Stimulated activated memory B cell treated with anti-CD40 and anti-IgM and Interleukin-4, amounts not matched to agents 10 μg/mL and 1 μg/mL and 100 μg/mL, for 72 hours (primary cell): ENCODE data around the gene FAM240A.

Experiments
- ATAC-seq: fragments of 150-1000 bp; cut with Tn5 transposase; 2 replicates; pipeline ENCODE4 v1.10.0; 2021
- H3K27ac Mint-ChIP-seq: one replicate; pipeline ENCODE4 v1.8.0; 2022; ENCODE audit warnings: mild to moderate bottlenecking, mixed read lengths
- H3K27me3 Mint-ChIP-seq: one replicate; pipeline ENCODE4 v1.8.0; 2022; ENCODE audit warnings: mixed read lengths
- H3K36me3 Mint-ChIP-seq: one replicate; pipeline ENCODE4 v1.8.0; 2022; ENCODE audit warnings: mixed read lengths
- H3K4me1 Mint-ChIP-seq: one replicate; pipeline ENCODE4 v1.8.0; 2022; ENCODE audit warnings: mixed read lengths
- H3K4me3 Mint-ChIP-seq: one replicate; pipeline ENCODE4 v1.8.0; 2022; ENCODE audit warnings: mild to moderate bottlenecking, moderate library complexity, mixed read lengths
- H3K9me3 Mint-ChIP-seq: one replicate; pipeline ENCODE4 v1.8.0; 2022; ENCODE audit warnings: mixed read lengths

The FAM240A gene

DNA sequence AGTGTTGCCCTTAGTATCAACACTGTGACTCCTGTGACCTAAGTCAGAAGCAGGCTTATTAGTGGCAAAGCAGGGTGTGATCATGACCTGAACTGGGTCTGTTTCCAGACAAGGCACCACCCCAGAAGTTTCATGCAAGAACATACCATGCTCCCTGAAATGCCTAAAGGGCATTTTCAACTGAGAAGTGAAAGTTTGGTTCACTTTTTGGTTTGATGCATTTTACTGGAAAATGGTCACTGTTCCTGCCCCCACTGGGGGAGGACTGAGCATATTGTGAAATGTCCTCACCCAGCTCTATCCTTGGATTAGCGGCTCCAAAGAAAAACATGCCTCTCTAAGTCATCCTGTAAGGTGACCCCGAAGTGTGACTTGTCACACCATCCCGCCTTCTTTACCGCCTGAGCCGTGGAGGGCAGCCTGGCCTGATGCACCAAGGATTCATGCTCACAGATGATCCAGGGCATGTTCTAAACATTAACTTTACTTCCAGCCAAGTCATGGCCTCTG, 3.1 kb upstream of the FAM240A start:
- Mint-ChIP-seq H3K27me3 (peaks cover 28% of the 10 kb centered on the region), H3K27ac (no peak overlapping the region), H3K4me1 (no peaks in the 10 kb centered on the region), H3K4me3 (no peak overlapping the region), H3K36me3 (no peaks in the 10 kb centered on the region), H3K9me3 (no peaks in the 10 kb centered on the region)
- no peak for ATAC-seq

GRCh38 chr3:46609944-46610722, 2.2 kb upstream of the FAM240A start:
- Mint-ChIP-seq H3K27me3 (peaks cover 31% of the 10 kb centered on the region), H3K4me1 (no peaks in the 10 kb centered on the region), H3K9me3 (no peaks in the 10 kb centered on the region), H3K4me3 (no peak overlapping the region), H3K27ac (no peak overlapping the region), H3K36me3 (no peaks in the 10 kb centered on the region)
- ATAC-seq: no peak

- H3K4me1 Mint-ChIP-seq: no peaks in the 10 kb centered on the region
- H3K36me3 Mint-ChIP-seq: no peaks in the 10 kb centered on the region
- H3K4me3 Mint-ChIP-seq: no peak overlapping the region
- no peak overlapping the region for H3K27ac Mint-ChIP-seq
- ATAC-seq: no peak
- no peaks in the 10 kb centered on the region for H3K9me3 Mint-ChIP-seq
- H3K27me3 Mint-ChIP-seq: peaks cover 29% of the 10 kb centered on the region
These were observed 1.1 kb downstream of the FAM240A start for GRCh38 chr3:46613313-46614005.

GRCh38 chr3:46614431-46614830, 2.1 kb downstream of the FAM240A start:
- Mint-ChIP-seq H3K36me3 (no peaks in the 10 kb centered on the region), H3K27ac (no peak overlapping the region), H3K27me3 (peaks cover 29% of the 10 kb centered on the region)

GRCh38 chr3:46615050-46615775, 2.9 kb downstream of the FAM240A start:
- Mint-ChIP-seq H3K36me3 (no peaks in the 10 kb centered on the region), H3K9me3 (no peaks in the 10 kb centered on the region), H3K4me1 (no peaks in the 10 kb centered on the region), H3K27me3 (peaks cover 34% of the 10 kb centered on the region), H3K27ac (no peak overlapping the region), H3K4me3 (no peak overlapping the region)
- ATAC-seq: no peak

More at GRCh38 chr3:46614431-46614830, 2.1 kb downstream of the FAM240A start:
- Mint-ChIP-seq H3K9me3 (no peaks in the 10 kb centered on the region), H3K4me1 (no peaks in the 10 kb centered on the region), H3K4me3 (no peak overlapping the region)
- ATAC-seq: no peak

- Mint-ChIP-seq H3K4me1 (no peaks in the 10 kb centered on the region), H3K27ac (no peak overlapping the region), H3K9me3 (no peaks in the 10 kb centered on the region), H3K27me3 (peaks cover 34% of the 10 kb centered on the region), H3K36me3 (no peaks in the 10 kb centered on the region), H3K4me3 (no peak overlapping the region)
- ATAC-seq: no peak
These were observed 3.7 kb downstream of the FAM240A start for GRCh38 chr3:46615976-46616375.

GRCh38 chr3:46617941-46618340, 5.6 kb downstream of the FAM240A start:
- Mint-ChIP-seq H3K27me3 (peaks cover 30% of the 10 kb centered on the region), H3K4me3 (no peak overlapping the region), H3K4me1 (no peaks in the 10 kb centered on the region), H3K36me3 (no peaks in the 10 kb centered on the region), H3K27ac (no peak overlapping the region), H3K9me3 (no peaks in the 10 kb centered on the region)
- ATAC-seq: no peak

GRCh38 chr3:46619845-46620778, 7.8 kb downstream of the FAM240A start:
- Mint-ChIP-seq H3K27me3 (peaks cover 28% of the 10 kb centered on the region), H3K9me3 (no peaks in the 10 kb centered on the region), H3K4me1 (no peaks in the 10 kb centered on the region), H3K4me3 (no peak overlapping the region), H3K27ac (no peak overlapping the region), H3K36me3 (no peaks in the 10 kb centered on the region)
- ATAC-seq: no peak

DNA sequence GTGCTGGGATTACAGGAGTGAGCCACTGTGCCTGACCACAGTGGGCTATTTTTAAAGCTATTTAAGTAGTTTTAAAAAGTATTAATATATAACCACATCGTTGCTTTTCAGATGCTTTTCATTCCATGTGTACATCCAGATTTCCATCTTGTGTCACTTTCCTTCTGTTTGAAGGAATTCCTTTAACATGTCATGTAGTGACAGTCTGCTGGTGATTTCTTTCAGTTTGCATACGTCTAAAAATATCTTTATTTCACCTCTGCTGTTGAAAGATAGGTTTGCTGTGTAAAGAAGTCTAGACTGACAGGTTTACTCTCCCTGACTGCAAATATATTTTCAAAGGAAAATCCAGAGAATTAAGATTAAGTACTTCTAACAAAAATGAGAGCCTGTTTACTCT, 12.2 kb downstream of the FAM240A start:
- Mint-ChIP-seq H3K9me3 (no peaks in the 10 kb centered on the region), H3K4me3 (no peak overlapping the region), H3K4me1 (peaks cover 6% of the 10 kb centered on the region), H3K27ac (no peak overlapping the region), H3K36me3 (no peaks in the 10 kb centered on the region), H3K27me3 (peaks cover 21% of the 10 kb centered on the region)
- no peak for ATAC-seq

DNA sequence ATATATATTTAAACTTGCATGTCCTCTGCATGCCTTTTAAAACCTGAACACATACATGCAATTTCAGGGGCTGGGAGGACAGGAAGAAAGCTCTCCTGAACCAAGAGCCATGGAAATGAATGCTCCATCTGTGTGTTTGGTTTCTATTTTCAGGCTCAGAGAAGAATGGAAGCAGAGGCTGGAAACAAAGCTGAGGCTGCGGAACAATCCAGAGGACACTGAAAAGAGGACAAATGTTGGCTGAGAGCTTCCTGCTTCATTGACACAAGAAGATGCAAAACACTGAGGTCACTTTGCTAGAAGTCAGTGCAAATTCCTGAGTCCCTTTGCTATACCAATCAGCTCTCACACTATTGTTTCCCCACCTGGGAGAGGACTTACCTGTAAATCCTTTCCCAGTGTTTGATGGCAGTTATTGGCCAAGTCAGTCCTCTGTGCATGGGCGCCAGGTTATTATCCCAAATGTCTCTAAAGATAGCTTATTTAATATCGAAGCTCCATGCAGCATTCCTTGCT, 12.7 kb downstream of the FAM240A start:
- H3K27ac Mint-ChIP-seq: no peak overlapping the region
- ATAC-seq: no peak

GRCh38 chr3:46626039-46626438, 13.7 kb downstream of the FAM240A start:
- Mint-ChIP-seq H3K4me1 (peaks cover 16% of the 10 kb centered on the region), H3K9me3 (no peaks in the 10 kb centered on the region), H3K4me3 (no peak overlapping the region), H3K27me3 (peaks cover 9% of the 10 kb centered on the region), H3K27ac (no peak overlapping the region), H3K36me3 (no peaks in the 10 kb centered on the region)
- ATAC-seq: no peak

More for the DNA sequence above, 12.7 kb downstream of the FAM240A start:
- H3K27me3 Mint-ChIP-seq: peaks cover 18% of the 10 kb centered on the region
- no peaks in the 10 kb centered on the region for H3K9me3 Mint-ChIP-seq
- no peak overlapping the region for H3K4me3 Mint-ChIP-seq
- H3K36me3 Mint-ChIP-seq: no peaks in the 10 kb centered on the region
- peaks cover 11% of the 10 kb centered on the region for H3K4me1 Mint-ChIP-seq

DNA sequence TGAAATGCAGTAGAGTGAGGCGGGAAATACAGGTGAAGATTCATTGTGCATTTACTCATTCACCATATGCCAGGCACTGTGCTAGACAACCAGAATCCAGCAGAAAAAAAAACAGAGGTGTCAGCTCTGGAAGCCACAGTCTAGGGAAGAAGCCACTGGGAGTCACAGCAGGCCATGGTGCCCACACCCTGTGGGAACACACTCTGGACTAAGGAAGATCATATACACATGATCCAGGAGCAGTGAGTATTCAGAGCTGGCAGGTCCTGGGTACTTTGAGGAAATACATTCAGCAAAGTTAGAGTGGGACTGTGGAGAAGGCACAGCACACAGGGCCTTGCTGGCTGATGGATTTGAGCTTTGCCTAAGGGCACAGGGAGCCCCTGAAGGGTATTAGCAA, 14.8 kb downstream of the FAM240A start:
- H3K4me3 Mint-ChIP-seq: no peak overlapping the region
- H3K36me3 Mint-ChIP-seq: no peaks in the 10 kb centered on the region
- no peak overlapping the region for H3K27ac Mint-ChIP-seq
- H3K4me1 Mint-ChIP-seq: peaks cover 16% of the 10 kb centered on the region
- no peaks in the 10 kb centered on the region for H3K9me3 Mint-ChIP-seq
- no peak for ATAC-seq
- peaks cover 9% of the 10 kb centered on the region for H3K27me3 Mint-ChIP-seq

DNA sequence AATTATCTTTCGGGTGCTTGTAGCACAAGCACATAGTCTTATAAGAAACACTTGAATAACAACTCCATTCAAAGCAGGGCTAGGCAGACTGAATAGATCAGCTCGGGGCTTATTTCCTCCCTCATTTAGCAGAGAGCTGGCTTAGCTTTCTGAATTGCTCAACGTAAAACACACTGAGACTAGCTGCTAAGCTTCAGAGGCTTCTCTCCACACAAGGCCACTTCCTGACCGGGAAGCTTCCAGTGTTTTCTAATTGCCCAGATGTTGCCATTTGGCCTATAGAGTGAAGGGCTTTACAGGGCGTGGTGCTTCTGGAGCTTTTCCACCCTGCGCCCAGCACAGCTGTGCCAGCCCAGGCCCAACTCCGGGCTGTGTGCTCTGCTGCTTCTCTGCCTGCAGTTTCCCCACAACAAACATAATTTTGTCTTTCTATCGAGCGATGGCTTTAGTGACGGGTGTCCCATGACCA, 16.6 kb downstream of the FAM240A start:
- Mint-ChIP-seq H3K4me1 (peaks cover 16% of the 10 kb centered on the region), H3K9me3 (no peaks in the 10 kb centered on the region), H3K27ac (peak overlapping the region; percentile 89), H3K4me3 (peak overlapping the region; percentile 50), H3K36me3 (no peaks in the 10 kb centered on the region), H3K27me3 (peaks cover 3% of the 10 kb centered on the region)
- ATAC-seq: no peak
